Measurements from ENCODE around the gene FGD6.

- no peak for TF ChIP-seq MAX (IDR thresholded peaks at IDR 0.05; ENCODE audit: low read depth, low read length)
- no peak for TF ChIP-seq POLR2A (IDR thresholded peaks at IDR 0.05; ENCODE audit: extremely low read depth, insufficient read length)
Observed at GRCh38 chr12:95216711-95217376, 423 bp downstream of the FGD6 start.
